Neural cell (in vitro differentiated cells): ENCODE data around the gene KMT2D. TPM values are rescaled to one million over a fixed set of nuclear protein-coding genes. Genes with fewer than 3 reads are reported as not detected.

ENCODE experiments used
- H2AFZ ChIP-seq: fragments of 200-600, 300-800 bp; sonication (generic), shearing (Covaris generic); 2 replicates; pipeline ENCODE4 v1.6.0; 2014; ENCODE audit warnings: low read depth, mild to moderate bottlenecking, antibody characterized with exemption, low read length, moderate library complexity
- H3F3A ChIP-seq: fragments of 200-600 bp; shearing (Covaris generic); 2 replicates; pipeline ENCODE4 v1.6.1; 2016; ENCODE audit warnings: mild to moderate bottlenecking, moderate library complexity, mixed read lengths, antibody characterized with exemption, low read length; ENCODE audit not compliant: insufficient read depth, poor library complexity, severe bottlenecking
- H3K27ac ChIP-seq: fragments of 200-600, 300-800 bp; sonication (generic), shearing (Covaris generic); 2 replicates; pipeline ENCODE4 v1.5.1; 2014; ENCODE audit warnings: mild to moderate bottlenecking, low read length, moderate library complexity
- H3K27me3 ChIP-seq: fragments of 300-800, 200-600 bp; sonication (generic), shearing (Covaris generic); 2 replicates; pipeline ENCODE4 v1.6.0; 2014; ENCODE audit warnings: mild to moderate bottlenecking, low read depth, low read length, moderate library complexity; ENCODE audit not compliant: insufficient read depth
- H3K36me3 ChIP-seq: fragments of 300-800, 200-600 bp; sonication (generic), shearing (Covaris generic); 2 replicates; pipeline ENCODE4 v1.5.1; 2014; ENCODE audit warnings: mild to moderate bottlenecking, antibody characterized with exemption, low read length, moderate library complexity; ENCODE audit not compliant: insufficient read depth
- H3K4me2 ChIP-seq: fragments of 300-800, 200-600 bp; sonication (generic), shearing (Covaris generic); 2 replicates; pipeline ENCODE4 v1.6.0; 2014; ENCODE audit warnings: mild to moderate bottlenecking, low read length
- H3K4me3 ChIP-seq: fragments of 300-800, 200-600 bp; sonication (generic), shearing (Covaris generic); 2 replicates; pipeline ENCODE4 v1.5.1; 2014; ENCODE audit warnings: mild to moderate bottlenecking, low read length, moderate library complexity
- H3K79me2 ChIP-seq: fragments of 200-600 bp; shearing (Covaris generic); replicated peaks from 2 replicates; pipeline ENCODE4 v1.6.0; 2014; ENCODE audit warnings: mild to moderate bottlenecking, low read length, moderate library complexity; ENCODE audit not compliant: insufficient read depth
- H3K9ac ChIP-seq: fragments of 300-800, 200-600 bp; sonication (generic), shearing (Covaris generic); 2 replicates; pipeline ENCODE4 v1.6.1; 2016; ENCODE audit warnings: mild to moderate bottlenecking, low read length, mixed read lengths
- H3K9me2 ChIP-seq: fragments of 200-600 bp; shearing (Covaris generic); 2 replicates; pipeline ENCODE4 v1.6.1; 2016; ENCODE audit warnings: mild to moderate bottlenecking, low read length, mixed read lengths; ENCODE audit not compliant: insufficient read depth
- H3K9me3 ChIP-seq: fragments of 200-600, 300-800 bp; sonication (generic), shearing (Covaris generic); 2 replicates; pipeline ENCODE4 v1.6.1; 2016; ENCODE audit warnings: mild to moderate bottlenecking, mixed run types, low read length, moderate library complexity, mixed read lengths
- H4K20me1 ChIP-seq: fragments of 200-600 bp; shearing (Covaris generic); 2 replicates; pipeline ENCODE4 v1.6.1; 2016; ENCODE audit warnings: mild to moderate bottlenecking, mixed run types; ENCODE audit not compliant: insufficient read depth
- CTCF ChIP-seq: fragments of 450-650 bp; IDR thresholded peaks from 2 replicates; pipeline ENCODE4 v1.5.1; 2014; ENCODE audit warnings: antibody characterized with exemption, mild to moderate bottlenecking, moderate library complexity; ENCODE audit not compliant: poor library complexity, severe bottlenecking
- EP300 ChIP-seq: fragments of 450-650 bp; conservative IDR thresholded peaks from 2 replicates; pipeline ENCODE4 v1.6.1; 2014; ENCODE audit warnings: antibody characterized with exemption, mild to moderate bottlenecking, moderate library complexity; ENCODE audit not compliant: poor library complexity, severe bottlenecking
- EZH2 ChIP-seq: fragments of 200-600, 300-800 bp; shearing (Covaris generic), sonication (generic); IDR thresholded peaks from 2 replicates; pipeline ENCODE4 v1.6.1; 2014; ENCODE audit warnings: antibody characterized with exemption, low read length, borderline replicate concordance, mild to moderate bottlenecking; ENCODE audit not compliant: insufficient read depth, poor library complexity, severe bottlenecking
- MXI1 ChIP-seq: fragments of 450-650 bp; conservative IDR thresholded peaks from 2 replicates; pipeline ENCODE4 v1.6.1; 2014; ENCODE audit warnings: antibody characterized with exemption, mild to moderate bottlenecking; ENCODE audit not compliant: poor library complexity, severe bottlenecking
- POLR2AphosphoS5 ChIP-seq: IDR thresholded peaks from 2 replicates; pipeline ENCODE4 v1.6.1; 2012
- RAD21 ChIP-seq: fragments of 450-650 bp; conservative IDR thresholded peaks from 2 replicates; pipeline ENCODE4 v1.6.1; 2014; ENCODE audit warnings: antibody characterized with exemption, mild to moderate bottlenecking, moderate library complexity
- SMC3 ChIP-seq: fragments of 450-650 bp; conservative IDR thresholded peaks from 2 replicates; pipeline ENCODE4 v1.6.1; 2014; ENCODE audit warnings: antibody characterized with exemption, mild to moderate bottlenecking, moderate library complexity; ENCODE audit not compliant: poor library complexity
- TAF1 ChIP-seq: IDR thresholded peaks from 2 replicates; pipeline ENCODE4 v1.6.1; 2012; ENCODE audit warnings: low read depth
- polyA plus RNA-seq: library from polyadenylated mRNA; depleted of rRNA; stranded (reverse); fragments of >200 nt; gene quantifications from 2 replicates; pipeline ENCODE4 v1.2.3, GENCODE V29; 2014
- TF ChIP-seq, protein P1 (sequence below): IDR thresholded peaks from 2 replicates; pipeline ENCODE4 v1.6.1; 2012; ENCODE audit warnings: borderline replicate concordance

KMT2D gene
- polyA plus RNA-seq, 1 donor from 2014 or later: 15.8 TPM

DNA sequence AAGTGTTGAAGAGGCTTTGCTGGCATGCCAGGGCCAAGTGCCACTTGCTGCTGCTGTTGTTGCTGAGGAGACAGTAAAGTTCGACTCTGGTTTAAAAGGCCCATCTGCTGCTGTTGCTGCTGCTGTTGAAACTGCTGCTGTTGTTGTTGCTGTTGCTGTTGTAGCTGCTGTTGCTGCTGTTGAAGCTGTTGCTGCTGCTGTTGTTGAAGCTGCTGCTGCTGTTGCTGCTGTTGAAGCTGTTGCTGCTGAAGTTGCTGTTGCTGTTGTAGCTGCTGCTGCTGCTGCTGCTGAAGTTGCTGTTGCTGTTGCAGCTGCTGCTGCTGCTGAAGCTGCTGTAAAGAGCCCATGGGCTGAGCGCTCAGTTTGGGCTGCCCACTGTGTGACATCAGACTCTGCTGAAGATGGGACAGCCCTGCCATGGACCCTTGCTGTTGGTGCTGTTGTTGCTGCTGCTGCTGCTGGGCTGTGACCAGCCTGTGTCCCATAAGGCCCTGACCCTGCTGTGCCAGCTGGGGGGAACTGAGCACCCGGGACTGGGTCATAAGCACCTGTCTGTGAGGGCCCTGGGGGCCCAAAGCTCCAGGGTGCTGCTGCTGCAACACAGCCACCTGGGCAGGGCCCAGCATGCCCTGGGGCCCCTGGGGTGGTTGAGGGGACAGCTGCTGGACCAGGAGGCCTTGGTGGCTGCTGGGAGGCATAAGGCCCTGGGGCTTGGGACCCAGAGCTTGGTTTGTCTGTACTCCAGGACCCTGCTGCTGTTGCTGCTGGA, 27.7 kb downstream of the KMT2D start:
- Histone ChIP-seq H3K9me2 (no peaks in the 10 kb centered on the region), H2AFZ (no peak overlapping the region), H4K20me1 (no peaks in the 10 kb centered on the region), H3K9ac (no peak overlapping the region), H3K79me2 (no peaks in the 10 kb centered on the region), H3K27me3 (no peaks in the 10 kb centered on the region), H3K4me2 (no peak overlapping the region), H3K4me3 (no peak overlapping the region), H3F3A (no peaks in the 10 kb centered on the region), H3K27ac (no peak overlapping the region), H3K36me3 (no peaks in the 10 kb centered on the region), H3K9me3 (no peaks in the 10 kb centered on the region)
- no peak for TF ChIP-seq CTCF

- Histone ChIP-seq H3K27me3 (no peaks in the 10 kb centered on the region), H3K4me2 (no peak overlapping the region), H3K79me2 (no peaks in the 10 kb centered on the region), H3K9me2 (no peaks in the 10 kb centered on the region), H4K20me1 (no peaks in the 10 kb centered on the region), H3F3A (no peaks in the 10 kb centered on the region), H3K9ac (no peak overlapping the region), H3K36me3 (no peaks in the 10 kb centered on the region), H3K4me3 (no peak overlapping the region), H3K9me3 (no peaks in the 10 kb centered on the region), H3K27ac (no peak overlapping the region), H2AFZ (no peak overlapping the region)
- TF ChIP-seq EP300: no peak
- no peak for TF ChIP-seq CTCF
- TF ChIP-seq RAD21: no peak
- no peak for TF ChIP-seq POLR2AphosphoS5
- no peak for TF ChIP-seq SMC3
- TF ChIP-seq EZH2: no peak
- TF ChIP-seq TAF1: no peak
- TF ChIP-seq, protein P1, sequence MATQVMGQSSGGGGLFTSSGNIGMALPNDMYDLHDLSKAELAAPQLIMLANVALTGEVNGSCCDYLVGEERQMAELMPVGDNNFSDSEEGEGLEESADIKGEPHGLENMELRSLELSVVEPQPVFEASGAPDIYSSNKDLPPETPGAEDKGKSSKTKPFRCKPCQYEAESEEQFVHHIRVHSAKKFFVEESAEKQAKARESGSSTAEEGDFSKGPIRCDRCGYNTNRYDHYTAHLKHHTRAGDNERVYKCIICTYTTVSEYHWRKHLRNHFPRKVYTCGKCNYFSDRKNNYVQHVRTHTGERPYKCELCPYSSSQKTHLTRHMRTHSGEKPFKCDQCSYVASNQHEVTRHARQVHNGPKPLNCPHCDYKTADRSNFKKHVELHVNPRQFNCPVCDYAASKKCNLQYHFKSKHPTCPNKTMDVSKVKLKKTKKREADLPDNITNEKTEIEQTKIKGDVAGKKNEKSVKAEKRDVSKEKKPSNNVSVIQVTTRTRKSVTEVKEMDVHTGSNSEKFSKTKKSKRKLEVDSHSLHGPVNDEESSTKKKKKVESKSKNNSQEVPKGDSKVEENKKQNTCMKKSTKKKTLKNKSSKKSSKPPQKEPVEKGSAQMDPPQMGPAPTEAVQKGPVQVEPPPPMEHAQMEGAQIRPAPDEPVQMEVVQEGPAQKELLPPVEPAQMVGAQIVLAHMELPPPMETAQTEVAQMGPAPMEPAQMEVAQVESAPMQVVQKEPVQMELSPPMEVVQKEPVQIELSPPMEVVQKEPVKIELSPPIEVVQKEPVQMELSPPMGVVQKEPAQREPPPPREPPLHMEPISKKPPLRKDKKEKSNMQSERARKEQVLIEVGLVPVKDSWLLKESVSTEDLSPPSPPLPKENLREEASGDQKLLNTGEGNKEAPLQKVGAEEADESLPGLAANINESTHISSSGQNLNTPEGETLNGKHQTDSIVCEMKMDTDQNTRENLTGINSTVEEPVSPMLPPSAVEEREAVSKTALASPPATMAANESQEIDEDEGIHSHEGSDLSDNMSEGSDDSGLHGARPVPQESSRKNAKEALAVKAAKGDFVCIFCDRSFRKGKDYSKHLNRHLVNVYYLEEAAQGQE: no peak
- no peak for TF ChIP-seq MXI1
Measured at GRCh38 chr12:49032276-49032675, 28.3 kb downstream of the KMT2D start.
